WTC11 (cell line): ENCODE results near the gene LIFR. TPM values are rescaled to one million over a fixed set of nuclear protein-coding genes. Genes with fewer than 3 reads are reported as not detected.
A peak's percentile ranks its signal among the peaks of the same experiment; 100 is the strongest.

Experiments used
- ATAC-seq: fragments of 200-7000 bp; cut with Tn5 transposase; 2 replicates; pipeline ENCODE4 v1.10.0; 2021; ENCODE audit warnings: mild to moderate bottlenecking, moderate library complexity
- CTCF ChIA-PET: fragments of 300-600 bp; sonication (Branson Sonifier 250); formaldehyde crosslinking; loops from one replicate; lab custom pipeline; 2021; ENCODE audit warnings: antibody characterized with exemption; lab: Charles Lee
- POLR2A ChIA-PET: fragments of 350-600 bp; sonication (Branson Sonifier 250); formaldehyde crosslinking; loops from one replicate; lab custom pipeline; 2021; ENCODE audit warnings: antibody characterized with exemption; lab: Charles Lee
- DNase-seq: peaks from one replicate; pipeline ENCODE4 v3.0.0; 2021; ENCODE audit warnings: low spot score
- H3K27ac Mint-ChIP-seq: 2 replicates; pipeline ENCODE4 v1.8.0; 2021; ENCODE audit warnings: mixed read lengths
- H3K27me3 Mint-ChIP-seq: 2 replicates; pipeline ENCODE4 v1.8.0; 2021; ENCODE audit warnings: low read depth, mild to moderate bottlenecking, moderate library complexity, mixed read lengths
- H3K36me3 Mint-ChIP-seq: 2 replicates; pipeline ENCODE4 v1.8.0; 2021; ENCODE audit warnings: mixed read lengths
- H3K4me1 Mint-ChIP-seq: 2 replicates; pipeline ENCODE4 v1.8.0; 2022; ENCODE audit warnings: mixed read lengths
- H3K4me3 Mint-ChIP-seq: 2 replicates; pipeline ENCODE4 v1.8.0; 2021; ENCODE audit warnings: mild to moderate bottlenecking, moderate library complexity, mixed read lengths
- H3K9me3 Mint-ChIP-seq: 2 replicates; pipeline ENCODE4 v1.8.0; 2021; ENCODE audit warnings: mixed read lengths
- ATF2 ChIP-seq: sonication (generic); formaldehyde crosslinking; IDR thresholded peaks from 2 replicates; pipeline ENCODE4 v1.8.1; 2022; ENCODE audit warnings: low read depth, missing genetic modification reagents, borderline replicate concordance
- ATF3 ChIP-seq: sonication (generic); formaldehyde crosslinking; conservative IDR thresholded peaks from 2 replicates; pipeline ENCODE4 v1.8.1; 2022; ENCODE audit warnings: mild to moderate bottlenecking, missing genetic modification reagents
- ATF6 ChIP-seq: sonication (generic); formaldehyde crosslinking; IDR thresholded peaks from 2 replicates; pipeline ENCODE4 v1.8.1; 2023; ENCODE audit warnings: mild to moderate bottlenecking, missing genetic modification reagents
- CBFB ChIP-seq: sonication (generic); formaldehyde crosslinking; IDR thresholded peaks from 2 replicates; pipeline ENCODE4 v1.8.1; 2022; ENCODE audit warnings: mild to moderate bottlenecking, low read depth, missing genetic modification reagents
- CREB1 ChIP-seq: sonication (generic); formaldehyde crosslinking; IDR thresholded peaks from 2 replicates; pipeline ENCODE4 v1.8.0; 2023; ENCODE audit warnings: mild to moderate bottlenecking, missing genetic modification reagents
- E2F1 ChIP-seq: sonication (generic); formaldehyde crosslinking; IDR thresholded peaks from 2 replicates; pipeline ENCODE4 v1.8.0; 2022; ENCODE audit warnings: mild to moderate bottlenecking, missing genetic modification reagents
- ERG ChIP-seq: fragments of 250-450 bp; sonication (Bioruptor Pico); IDR thresholded peaks from 2 replicates; pipeline ENCODE4 v1.8.0; 2021; ENCODE audit warnings: mild to moderate bottlenecking
- ESRRA ChIP-seq: sonication (generic); formaldehyde crosslinking; IDR thresholded peaks from 2 replicates; pipeline ENCODE4 v1.8.1; 2022; ENCODE audit warnings: mild to moderate bottlenecking, missing genetic modification reagents, borderline replicate concordance
- FOXK1 ChIP-seq: sonication (generic); formaldehyde crosslinking; IDR thresholded peaks from 2 replicates; pipeline ENCODE4 v1.8.0; 2022; ENCODE audit warnings: mild to moderate bottlenecking, moderate library complexity, missing genetic modification reagents
- FOXP4 ChIP-seq: sonication (generic); formaldehyde crosslinking; IDR thresholded peaks from 2 replicates; pipeline ENCODE4 v1.8.0; 2022; ENCODE audit warnings: mild to moderate bottlenecking, missing genetic modification reagents
- GRHL2 ChIP-seq: fragments of 250-450 bp; sonication (Bioruptor Pico); IDR thresholded peaks from 2 replicates; pipeline ENCODE4 v1.8.0; 2022; ENCODE audit warnings: mild to moderate bottlenecking, moderate library complexity; ENCODE audit not compliant: insufficient replicate concordance, severe bottlenecking
- KAT7 ChIP-seq: sonication (generic); formaldehyde crosslinking; IDR thresholded peaks from 2 replicates; pipeline ENCODE4 v1.8.1; 2023; ENCODE audit warnings: missing genetic modification reagents, mild to moderate bottlenecking, borderline replicate concordance
- MXD4 ChIP-seq: fragments of 250-450 bp; sonication (Bioruptor Pico); IDR thresholded peaks from 2 replicates; pipeline ENCODE4 v1.8.0; 2021; ENCODE audit warnings: mild to moderate bottlenecking, moderate library complexity, borderline replicate concordance
- NFE2L1 ChIP-seq: sonication (generic); formaldehyde crosslinking; IDR thresholded peaks from 2 replicates; pipeline ENCODE4 v1.8.1; 2023; ENCODE audit warnings: missing genetic modification reagents
- NR3C1 ChIP-seq: sonication (generic); formaldehyde crosslinking; conservative IDR thresholded peaks from 2 replicates; pipeline ENCODE4 v1.8.1; 2023; ENCODE audit warnings: low read depth, mild to moderate bottlenecking, missing genetic modification reagents
- OVOL2 ChIP-seq: fragments of 250-450 bp; sonication (Bioruptor Pico); IDR thresholded peaks from 2 replicates; pipeline ENCODE4 v1.9.0; 2021; ENCODE audit warnings: mild to moderate bottlenecking, borderline replicate concordance
- ZBTB21 ChIP-seq: sonication (generic); formaldehyde crosslinking; IDR thresholded peaks from 2 replicates; pipeline ENCODE4 v1.8.1; 2023; ENCODE audit warnings: mild to moderate bottlenecking, missing genetic modification reagents, borderline replicate concordance
- ZMAT4 ChIP-seq: fragments of 250-450 bp; sonication (Bioruptor Pico); IDR thresholded peaks from 2 replicates; pipeline ENCODE4 v1.9.0; 2021; ENCODE audit warnings: mild to moderate bottlenecking
- ZNF219 ChIP-seq: sonication (generic); formaldehyde crosslinking; IDR thresholded peaks from 2 replicates; pipeline ENCODE4 v1.8.0; 2023; ENCODE audit warnings: missing genetic modification reagents, mild to moderate bottlenecking, borderline replicate concordance
- ZNF317 ChIP-seq: sonication (generic); formaldehyde crosslinking; IDR thresholded peaks from 2 replicates; pipeline ENCODE4 v1.8.1; 2023; ENCODE audit warnings: low read depth, mild to moderate bottlenecking, moderate library complexity, missing genetic modification reagents, borderline replicate concordance
- total RNA-seq: library from RNA; stranded (reverse); gene quantifications from 3 replicates; pipeline ENCODE4 v1.2.3, GENCODE V29; 2021

LIFR gene
- total RNA-seq, 1 experiment from 2014 or later = 14.4 TPM

- Mint-ChIP-seq H3K4me1 (peaks cover 63% of the 10 kb centered on the region), H3K27me3 (no peaks in the 10 kb centered on the region)
- CTCF ChIA-PET = interaction anchor here (1.0 to 1.7 kb wide), 3 partner anchors 18 to 278 kb away, joined by 3 to 10 read pairs (median 4); no protein-coding TSS in a partner anchor
- POLR2A ChIA-PET = no interaction called here
- TF ChIP-seq FOXP4 (CRISPR knock-in tag) (no peak), FOXK1 (no peak), GRHL2 (CRISPR knock-in tag) (no peak), ATF6 (CRISPR knock-in tag) (no peak)
- TF ChIP-seq, all 79 proteins: peak for 0
- H3K27ac Mint-ChIP-seq = no peak overlapping the region
- peaks cover 8% of the 10 kb centered on the region for H3K36me3 Mint-ChIP-seq
- no peak overlapping the region for H3K4me3 Mint-ChIP-seq
- peaks cover 8% of the 10 kb centered on the region for H3K9me3 Mint-ChIP-seq
- no peak for DNase-seq
- no peak for ATAC-seq
Measured at GRCh38 chr5:38531518-38531917, 24.9 kb downstream of the LIFR start.

- no peak for DNase-seq
- Mint-ChIP-seq H3K4me1 (peaks cover 64% of the 10 kb centered on the region), H3K27me3 (no peaks in the 10 kb centered on the region), H3K27ac (no peak overlapping the region), H3K4me3 (no peak overlapping the region), H3K9me3 (peaks cover 8% of the 10 kb centered on the region), H3K36me3 (peaks cover 8% of the 10 kb centered on the region)
- no peak for TF ChIP-seq ZBTB21 (CRISPR knock-in tag)
- no peak for TF ChIP-seq ERG (CRISPR knock-in tag)
- TF ChIP-seq E2F1 (CRISPR knock-in tag) = no peak
- TF ChIP-seq NR3C1 (CRISPR knock-in tag) = no peak
- ChIA-PET CTCF (interaction anchor here (1.7 kb wide), 1 partner anchor 88 kb away, joined by 7 read pairs; no protein-coding TSS in a partner anchor), POLR2A (no interaction called here)
- ATAC-seq = no peak
Measured at GRCh38 chr5:38529955-38530646, 26.3 kb downstream of the LIFR start.

GRCh38 chr5:38528162-38528703 is 28.2 kb downstream of the LIFR start:
- peaks cover 8% of the 10 kb centered on the region for H3K9me3 Mint-ChIP-seq
- H3K4me1 Mint-ChIP-seq = peaks cover 56% of the 10 kb centered on the region
- H3K4me3 Mint-ChIP-seq = no peak overlapping the region
- no peak for DNase-seq
- no peaks in the 10 kb centered on the region for H3K27me3 Mint-ChIP-seq
- ChIA-PET CTCF (no interaction called here), POLR2A (no interaction called here)
- H3K27ac Mint-ChIP-seq = peak overlapping the region; percentile 37
- peaks cover 8% of the 10 kb centered on the region for H3K36me3 Mint-ChIP-seq
- peak; percentile 68 for ATAC-seq
- TF ChIP-seq ATF2 (CRISPR knock-in tag) (no peak), ZNF219 (CRISPR knock-in tag) (no peak), ZMAT4 (CRISPR knock-in tag) (no peak), ZNF317 (no peak), OVOL2 (CRISPR knock-in tag) (no peak), GRHL2 (CRISPR knock-in tag) (no peak), ATF3 (CRISPR knock-in tag) (no peak), MXD4 (no peak), KAT7 (CRISPR knock-in tag) (no peak), NFE2L1 (CRISPR knock-in tag) (no peak), CBFB (CRISPR knock-in tag) (no peak), ESRRA (CRISPR knock-in tag) (no peak), CREB1 (CRISPR knock-in tag) (no peak)
